AG04450 (cell line): ENCODE results near the gene SHOC2. TPM values are rescaled to one million over a fixed set of nuclear protein-coding genes. Genes with fewer than 3 reads are reported as not detected.

ENCODE experiments used
- CTCF ChIA-PET: fragments of 300-600, 350-600 bp; formaldehyde crosslinking; extraction: SDS; loops from one replicate; lab custom pipeline; 2022; ENCODE audit warnings: antibody characterized with exemption, inconsistent platforms; lab: Charles Lee
- POLR2A ChIA-PET: fragments of 350-600 bp; formaldehyde crosslinking; extraction: SDS; loops from one replicate; lab custom pipeline; 2021; ENCODE audit warnings: antibody characterized with exemption, inconsistent platforms; lab: Yijun Ruan, JAX
- DNase-seq: peaks from one replicate; pipeline ENCODE4 v3.0.0-alpha.2; 2011; ENCODE audit warnings: low read depth, low spot score
- H3K27ac ChIP-seq: one replicate; pipeline ENCODE4 v1.5.1; 2012; ENCODE audit warnings: low read depth, low read length, control low read depth
- H3K27me3 ChIP-seq: one replicate; pipeline ENCODE4 v1.6.0; 2012; ENCODE audit warnings: low read length; ENCODE audit not compliant: control insufficient read depth, insufficient read depth
- H3K4me3 ChIP-seq: 2 replicates; pipeline ENCODE4 v1.5.1; 2011; ENCODE audit warnings: mild to moderate bottlenecking, low read depth, low read length, control low read depth
- H3K9me3 ChIP-seq: 2 replicates; pipeline ENCODE4 v1.5.1; 2012; ENCODE audit warnings: low read length; ENCODE audit not compliant: control insufficient read depth, insufficient read depth
- polyA plus RNA-seq: library from polyadenylated mRNA; depleted of rRNA; stranded (reverse); fragments of >200 nt; gene quantifications from 2 replicates; pipeline ENCODE4 v1.2.3, GENCODE V29; 2011
- TF ChIP-seq, protein P1 (sequence below): IDR thresholded peaks from 2 replicates; pipeline ENCODE4 v1.5.1; 2011; ENCODE audit warnings: low read depth, low read length, control low read depth, inconsistent platforms

Gene SHOC2
- polyA plus RNA-seq, 1 experiment = 33.3 TPM

DNA sequence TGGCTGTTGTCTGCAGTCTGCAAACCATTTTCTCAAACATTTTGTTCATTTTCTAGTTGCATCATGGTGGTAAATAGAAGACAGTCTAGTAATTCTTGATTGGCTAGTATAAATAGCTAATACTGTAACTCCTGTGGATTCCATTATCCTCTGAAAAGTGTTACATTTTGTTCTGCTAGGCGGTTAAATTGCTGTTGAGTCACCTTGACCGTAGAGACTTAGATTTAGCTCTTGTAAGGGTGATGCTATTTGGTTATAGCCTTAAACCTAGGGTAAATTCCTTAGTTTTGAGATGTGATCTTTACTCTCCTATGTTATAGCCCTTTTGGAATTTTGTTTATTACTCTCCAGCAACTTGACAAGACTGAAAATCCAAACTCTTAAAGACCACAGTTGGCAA lies 58.8 kb downstream of the SHOC2 start:
- Histone ChIP-seq H3K27me3 (no peaks in the 10 kb centered on the region), H3K27ac (no peak overlapping the region), H3K4me3 (no peak overlapping the region), H3K9me3 (no peaks in the 10 kb centered on the region)
- POLR2A ChIA-PET = no interaction called here
- TF ChIP-seq, protein P1, sequence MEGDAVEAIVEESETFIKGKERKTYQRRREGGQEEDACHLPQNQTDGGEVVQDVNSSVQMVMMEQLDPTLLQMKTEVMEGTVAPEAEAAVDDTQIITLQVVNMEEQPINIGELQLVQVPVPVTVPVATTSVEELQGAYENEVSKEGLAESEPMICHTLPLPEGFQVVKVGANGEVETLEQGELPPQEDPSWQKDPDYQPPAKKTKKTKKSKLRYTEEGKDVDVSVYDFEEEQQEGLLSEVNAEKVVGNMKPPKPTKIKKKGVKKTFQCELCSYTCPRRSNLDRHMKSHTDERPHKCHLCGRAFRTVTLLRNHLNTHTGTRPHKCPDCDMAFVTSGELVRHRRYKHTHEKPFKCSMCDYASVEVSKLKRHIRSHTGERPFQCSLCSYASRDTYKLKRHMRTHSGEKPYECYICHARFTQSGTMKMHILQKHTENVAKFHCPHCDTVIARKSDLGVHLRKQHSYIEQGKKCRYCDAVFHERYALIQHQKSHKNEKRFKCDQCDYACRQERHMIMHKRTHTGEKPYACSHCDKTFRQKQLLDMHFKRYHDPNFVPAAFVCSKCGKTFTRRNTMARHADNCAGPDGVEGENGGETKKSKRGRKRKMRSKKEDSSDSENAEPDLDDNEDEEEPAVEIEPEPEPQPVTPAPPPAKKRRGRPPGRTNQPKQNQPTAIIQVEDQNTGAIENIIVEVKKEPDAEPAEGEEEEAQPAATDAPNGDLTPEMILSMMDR = no peak
- CTCF ChIA-PET = no interaction called here
- no peak for DNase-seq

DNA sequence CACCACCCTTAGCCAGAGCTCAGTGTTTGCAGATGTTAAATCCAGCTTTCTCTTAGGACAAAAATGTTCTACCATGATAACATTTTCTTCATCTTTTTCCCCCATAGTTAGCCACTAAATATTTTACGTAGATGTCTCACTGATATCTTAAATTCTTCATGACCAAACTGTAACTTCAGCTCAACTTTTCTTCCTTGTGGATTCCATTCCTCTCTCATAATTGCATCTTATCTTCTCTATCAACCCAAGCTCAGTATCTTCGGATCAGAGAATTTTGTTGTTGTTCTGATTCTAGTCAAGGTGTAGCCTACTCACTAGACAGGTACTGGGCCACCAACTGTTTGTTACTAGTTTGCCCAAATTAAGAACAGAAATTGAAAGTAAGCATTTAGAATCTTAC lies 60.2 kb downstream of the SHOC2 start:
- ChIA-PET POLR2A (no interaction called here), CTCF (no interaction called here)
- H3K9me3 ChIP-seq = no peaks in the 10 kb centered on the region
- TF ChIP-seq, protein P1 = no peak
- no peak overlapping the region for H3K4me3 ChIP-seq
- DNase-seq = no peak
- H3K27ac ChIP-seq = no peak overlapping the region
- no peaks in the 10 kb centered on the region for H3K27me3 ChIP-seq

DNA sequence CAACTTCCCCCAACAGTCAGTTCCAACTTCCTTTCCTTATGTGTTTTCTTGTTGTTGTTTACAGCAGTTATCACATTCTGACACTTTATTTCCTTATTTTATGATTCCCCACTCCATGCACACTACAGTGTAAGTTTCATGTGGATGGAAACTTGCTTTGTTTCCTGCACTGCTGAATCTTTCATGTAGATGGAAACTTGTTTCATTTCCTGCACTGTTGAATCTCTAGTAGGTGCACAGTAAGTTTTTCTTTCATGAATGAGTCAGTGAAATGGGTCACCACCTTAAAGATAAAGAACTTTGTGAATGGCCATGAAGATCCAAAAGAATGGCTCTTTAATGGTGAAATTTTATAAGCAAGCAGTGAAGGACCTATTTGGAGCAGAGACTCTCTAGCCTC lies 61.4 kb downstream of the SHOC2 start:
- H3K27me3 ChIP-seq = no peaks in the 10 kb centered on the region
- ChIA-PET POLR2A (no interaction called here), CTCF (no interaction called here)
- H3K4me3 ChIP-seq = no peak overlapping the region
- no peaks in the 10 kb centered on the region for H3K9me3 ChIP-seq
- TF ChIP-seq, protein P1 = no peak
- no peak overlapping the region for H3K27ac ChIP-seq
- DNase-seq = no peak

DNA sequence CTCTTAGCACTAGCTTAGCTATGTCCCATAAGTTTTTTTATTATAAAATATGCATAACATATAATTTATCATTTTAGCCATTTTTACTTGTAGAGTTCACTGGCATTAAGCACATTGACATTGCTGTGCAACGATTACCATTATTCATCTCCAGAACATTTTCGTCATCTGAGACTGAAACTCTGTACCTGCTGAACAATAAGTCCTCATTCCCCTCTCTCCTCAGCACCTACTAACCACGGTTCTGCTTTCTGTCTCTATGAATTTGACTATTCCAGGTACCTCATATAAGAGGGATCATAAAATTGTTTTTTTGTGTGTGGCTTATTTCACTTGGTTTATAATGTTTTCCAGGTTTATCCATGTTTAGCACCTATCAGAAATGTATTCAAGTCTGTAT lies 64.1 kb downstream of the SHOC2 start:
- TF ChIP-seq, protein P1 = no peak
- no peaks in the 10 kb centered on the region for H3K9me3 ChIP-seq
- H3K4me3 ChIP-seq = no peak overlapping the region
- H3K27ac ChIP-seq = no peak overlapping the region
- DNase-seq = no peak
- CTCF ChIA-PET = no interaction called here
- H3K27me3 ChIP-seq = no peaks in the 10 kb centered on the region
- POLR2A ChIA-PET = no interaction called here

DNA sequence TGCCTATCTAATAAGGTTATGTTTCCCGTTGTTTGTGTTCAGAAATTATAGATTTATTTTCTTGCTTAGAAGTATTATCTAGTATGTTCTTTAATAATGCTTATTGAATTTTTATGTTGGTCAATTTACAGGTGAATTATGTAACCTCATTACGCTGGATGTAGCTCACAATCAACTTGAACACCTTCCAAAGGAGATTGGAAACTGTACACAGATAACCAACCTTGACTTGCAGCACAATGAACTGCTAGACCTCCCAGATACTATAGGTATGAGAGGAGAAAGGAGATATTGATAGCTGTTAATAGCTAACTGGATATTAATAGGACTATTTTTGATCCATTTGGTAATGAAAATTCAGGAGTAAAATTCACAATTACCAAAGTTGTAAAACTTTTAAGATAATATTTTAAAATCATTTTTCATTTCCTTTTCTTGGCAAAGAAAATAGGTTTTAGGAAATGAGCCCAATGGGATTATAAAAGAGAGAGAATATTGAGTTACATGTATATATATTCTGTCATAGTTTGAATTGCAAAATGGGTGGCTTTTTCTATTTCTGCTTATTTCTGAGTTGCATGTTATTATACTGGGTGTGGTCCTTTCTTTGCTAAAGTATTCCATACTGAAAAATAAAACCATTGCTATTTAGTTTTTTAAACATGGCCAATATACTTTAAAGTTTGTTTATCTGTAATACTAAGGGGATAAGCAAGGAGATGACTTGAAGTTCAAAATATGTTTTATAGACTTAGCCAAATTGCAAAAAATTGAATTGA lies 66.3 kb downstream of the SHOC2 start:
- no peak overlapping the region for H3K27ac ChIP-seq
- ChIA-PET CTCF (no interaction called here), POLR2A (no interaction called here)
- H3K9me3 ChIP-seq = no peaks in the 10 kb centered on the region
- DNase-seq = no peak
- H3K4me3 ChIP-seq = no peak overlapping the region
- TF ChIP-seq, protein P1 = no peak
- no peaks in the 10 kb centered on the region for H3K27me3 ChIP-seq
